Endothelial cell of umbilical vein (primary cell): ENCODE measurements around the gene FADS2. TPM values are rescaled to one million over a fixed set of nuclear protein-coding genes. Genes with fewer than 3 reads are reported as not detected.

Experiments
- BruUV-seq: library from RNA; stranded (reverse); fragments of 400-500 nt; replicated peaks from 2 replicates; lab custom pipeline; 2021; lab: Mats Ljungman, UMichigan
- CTCF ChIA-PET: fragments of 300-600, 350-600 bp; sonication (Branson Sonifier 250); formaldehyde crosslinking; loops from one replicate; lab custom pipeline; 2021; ENCODE audit warnings: antibody characterized with exemption, inconsistent platforms; lab: Charles Lee
- POLR2A ChIA-PET: fragments of 300-600, 350-600 bp; sonication (Branson Sonifier 250); formaldehyde crosslinking; loops from one replicate; lab custom pipeline; 2021; ENCODE audit warnings: antibody characterized with exemption, inconsistent platforms; lab: Charles Lee
- DNase-seq: peaks from one replicate; pipeline ENCODE4 v3.0.0-alpha.2; 2011; ENCODE audit warnings: low read depth, low spot score
- FAIRE-seq: peaks from 2 replicates; lab custom pipeline; 2011; peaks lifted over from hg19 to GRCh38; lab: Jason Lieb, UNC
- H2AFZ ChIP-seq: 2 replicates; pipeline ENCODE4 v1.6.0; 2012; ENCODE audit warnings: low read depth, low read length, control low read depth, inconsistent platforms
- H3K27ac ChIP-seq: 2 replicates; pipeline ENCODE4 v1.5.1; 2011; ENCODE audit warnings: low read depth, mild to moderate bottlenecking, control low read depth, low read length, moderate library complexity; ENCODE audit not compliant: insufficient read depth
- H3K27me3 ChIP-seq, 2 experiments: 2 replicates each; pipeline versions ENCODE4 v1.6.0 to v1.6.1; 2011; ENCODE audit warnings: low read length in 2 of 2, mixed read lengths in 1 of 2; ENCODE audit not compliant: control insufficient read depth in 2 of 2, insufficient read depth in 2 of 2
- H3K36me3 ChIP-seq, 2 experiments: 2 replicates in 1 of 2; 3 replicates in 1 of 2; pipeline ENCODE4 v1.5.1; 2011; ENCODE audit warnings: low read length in 2 of 2, mild to moderate bottlenecking in 1 of 2, moderate library complexity in 1 of 2; ENCODE audit not compliant: control insufficient read depth in 2 of 2, insufficient read depth in 2 of 2; ENCODE audit errors: extremely low read depth in 1 of 2
- H3K4me1 ChIP-seq: 3 replicates; pipeline ENCODE4 v1.5.1; 2011; ENCODE audit warnings: mild to moderate bottlenecking, low read length; ENCODE audit not compliant: control insufficient read depth, insufficient read depth; ENCODE audit errors: extremely low read depth
- H3K4me2 ChIP-seq: 2 replicates; pipeline ENCODE4 v1.6.1; 2011; ENCODE audit warnings: low read length, control low read depth, mixed read lengths; ENCODE audit not compliant: insufficient read depth
- H3K4me3 ChIP-seq, 3 experiments: fragments of 200-600 bp in 1 of 3; sonication (generic), shearing (Covaris generic) in 1 of 3; replicated peaks in 1 of 3; 2 replicates each; pipeline ENCODE4 v1.5.1; 2011 to 2016; ENCODE audit warnings: control low read depth in 3 of 3, low read length in 3 of 3, mild to moderate bottlenecking in 2 of 3, inconsistent platforms in 1 of 3, low read depth in 1 of 3, moderate library complexity in 1 of 3; ENCODE audit not compliant: insufficient read depth in 1 of 3
- H3K79me2 ChIP-seq: 2 replicates; pipeline ENCODE4 v1.6.0; 2012; ENCODE audit warnings: low read length, inconsistent platforms; ENCODE audit not compliant: control insufficient read depth, insufficient read depth
- H3K9ac ChIP-seq: replicated peaks from 2 replicates; pipeline ENCODE3; 2011; ENCODE audit warnings: low read length, control low read depth; ENCODE audit not compliant: insufficient read depth; ENCODE audit errors: extremely low read depth
- H3K9me1 ChIP-seq: replicated peaks from 3 replicates; pipeline ENCODE4 v1.6.0; 2011; ENCODE audit warnings: mild to moderate bottlenecking, low read length; ENCODE audit not compliant: control insufficient read depth, insufficient read depth; ENCODE audit errors: extremely low read depth
- H3K9me3 ChIP-seq: replicated peaks from 2 replicates; pipeline ENCODE4 v1.5.1; 2012; ENCODE audit warnings: low read length, inconsistent platforms; ENCODE audit not compliant: control insufficient read depth, insufficient read depth
- H4K20me1 ChIP-seq: replicated peaks from 2 replicates; pipeline ENCODE3; 2011; ENCODE audit warnings: mild to moderate bottlenecking, low read length; ENCODE audit not compliant: control insufficient read depth, insufficient read depth; ENCODE audit errors: extremely low read depth
- EZH2 ChIP-seq: IDR thresholded peaks from 2 replicates; pipeline ENCODE4 v1.6.1; 2012; ENCODE audit warnings: borderline replicate concordance, low read depth, mild to moderate bottlenecking, moderate library complexity, low read length, inconsistent platforms; ENCODE audit not compliant: severe bottlenecking
- FOS ChIP-seq: IDR thresholded peaks from 2 replicates; pipeline ENCODE4 v1.6.1; 2011; ENCODE audit warnings: mild to moderate bottlenecking, low read length, moderate library complexity, borderline replicate concordance; ENCODE audit not compliant: insufficient read depth
- GATA2 ChIP-seq: IDR thresholded peaks from 2 replicates; pipeline ENCODE4 v1.7.0; 2011; ENCODE audit warnings: low read depth, mild to moderate bottlenecking, moderate library complexity, mixed read lengths, low read length; ENCODE audit not compliant: insufficient read length, insufficient read depth
- JUN ChIP-seq: IDR thresholded peaks from 2 replicates; pipeline ENCODE4 v1.6.1; 2011; ENCODE audit warnings: borderline replicate concordance, low read depth; ENCODE audit not compliant: insufficient read length, insufficient read depth
- MYC ChIP-seq: IDR thresholded peaks from one replicate; pipeline ENCODE4 v1.6.1; 2011; ENCODE audit warnings: mild to moderate bottlenecking, low read depth, low read length
- POLR2A ChIP-seq: IDR thresholded peaks from 2 replicates; pipeline ENCODE4 v1.6.1; 2012; ENCODE audit warnings: low read depth, mild to moderate bottlenecking, control low read depth, low read length
- POLR2AphosphoS5 ChIP-seq: IDR thresholded peaks from 2 replicates; pipeline ENCODE4 v1.6.1; 2012; ENCODE audit warnings: low read depth, mild to moderate bottlenecking, control low read depth, low read length, moderate library complexity; ENCODE audit not compliant: insufficient read depth
- dilution Hi-C: fragments of 300-500 bp; cut with MboI; formaldehyde crosslinking; loops from one replicate; pipeline ENCODE4 v1.15.0; 2019; ENCODE audit warnings: low sequenced_read_pairs; ENCODE audit not compliant: extremely low pct_ligation_motif_present
- intact Hi-C: fragments of 100-400 bp; cut with micrococcal nuclease; formaldehyde crosslinking; loops from one replicate; pipeline ENCODE4 v1.10.0; 2022
- polyA plus RNA-seq, 4 experiments: library from polyadenylated mRNA; depleted of rRNA in 3 of 4; stranded (reverse) in 3 of 4; unstranded in 1 of 4; fragments of >200 nt; gene quantifications; 2 replicates each; pipeline versions ENCODE4 v1.2.1 to v1.2.3, GENCODE V29; 2011 to 2012; ENCODE audit warnings: missing spikeins in 1 of 4
- total RNA-seq: library from RNA; stranded (reverse); gene quantifications from 2 replicates; pipeline ENCODE4 v1.2.3, GENCODE V29; 2021
- TF ChIP-seq, protein P1 (sequence below): IDR thresholded peaks from 2 replicates; pipeline ENCODE4 v1.6.1; 2011; ENCODE audit not compliant: insufficient read depth, insufficient read length

Gene FADS2
- total and polyA plus RNA-seq, 2 donors (not counting 3 experiments of a cell fraction or from before 2014, with no cell fraction given), result 668 to 898 TPM

DNA sequence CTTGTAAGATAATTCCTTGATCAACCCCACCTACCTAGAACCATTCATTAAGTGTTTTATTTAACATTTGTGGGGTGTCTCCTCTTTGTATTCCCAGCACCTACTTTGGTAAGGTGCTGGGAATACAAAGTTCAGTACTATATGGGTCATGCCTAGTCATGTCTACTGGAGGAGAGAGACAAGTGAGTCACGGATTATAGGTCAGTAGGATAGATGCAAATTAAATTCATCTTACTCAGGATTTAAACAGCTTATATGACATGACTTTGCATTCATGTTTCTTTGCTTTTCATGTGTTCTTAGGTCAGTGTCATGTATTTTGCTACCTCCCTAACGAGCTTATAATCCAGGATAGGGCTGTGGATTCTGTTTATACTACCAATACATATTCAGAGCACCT, 7.9 kb upstream of the FADS2 start:
- FAIRE-seq (no peak), DNase-seq (no peak)
- POLR2A ChIA-PET, result no interaction called here
- Histone ChIP-seq H3K4me2 (no peak overlapping the region), H3K9ac (no peak overlapping the region), H3K4me1 (peaks cover 15% of the 10 kb centered on the region), H3K79me2 (peaks cover 19% of the 10 kb centered on the region), H3K4me3 (no peak overlapping the region), H3K27ac (no peak overlapping the region), H3K27me3 (no peaks in the 10 kb centered on the region), H3K36me3 (peaks cover 0 to 2% of the 10 kb centered on the region in 2 experiments), H2AFZ (no peak overlapping the region), H3K9me3 (no peaks in the 10 kb centered on the region), H4K20me1 (no peaks in the 10 kb centered on the region), H3K9me1 (no peaks in the 10 kb centered on the region)
- TF ChIP-seq JUN (peak; percentile 15), POLR2AphosphoS5 (no peak), FOS (peak; percentile 34)
- BruUV-seq, result no TSS peak
- CTCF ChIA-PET, result interaction anchor here (0.9 to 1.1 kb wide), 5 partner anchors 8 to 288 kb away, joined by 3 to 4 read pairs (median 3); partner anchors contain the start of gene FADS2
- dilution Hi-C loops, result no loop called here
- intact Hi-C loops, result no loop called here

DNA sequence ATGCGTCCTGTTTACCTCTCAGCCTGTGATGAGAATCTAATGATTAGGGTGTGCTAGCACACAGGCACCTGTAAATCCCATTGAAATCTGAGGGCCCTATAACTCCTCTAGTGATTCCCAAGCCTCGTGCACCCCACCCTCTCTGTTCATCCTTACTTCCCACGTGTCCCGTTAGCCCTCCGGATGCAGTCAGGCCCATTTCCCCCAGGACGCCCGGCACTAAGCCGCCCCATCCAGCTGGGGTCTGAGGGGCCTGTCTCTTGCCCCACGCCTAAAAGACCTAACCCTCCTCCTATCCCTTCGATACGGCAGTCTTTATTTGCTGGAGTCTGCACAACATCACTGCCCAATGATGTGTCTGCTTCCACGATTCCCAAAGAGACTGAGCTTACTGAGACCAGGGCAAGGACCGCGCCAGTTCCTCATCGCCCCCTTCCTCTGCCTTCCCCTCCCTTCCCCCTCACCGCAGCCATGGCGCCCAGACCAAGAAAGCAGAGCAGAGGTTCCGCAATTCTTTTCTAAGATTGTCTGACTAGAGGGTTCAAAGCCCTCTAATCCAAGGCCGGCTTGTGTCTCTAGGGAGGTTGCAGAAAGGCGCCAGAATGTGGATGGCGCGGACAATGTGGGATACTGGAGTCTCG, 1.1 kb upstream of the FADS2 start:
- intact Hi-C loops (loop anchor here (1.0 kb wide), 2 partner anchors 10 to 35 kb away; partner anchors contain the start of genes FADS1, FEN1 and TMEM258), dilution Hi-C loops (no loop called here)
- Histone ChIP-seq H3K4me3 (peak overlapping the region; percentile 69 to 93 (median 76)), H3K27ac (peak overlapping the region; percentile 86), H3K36me3 (peaks cover 0 to 2% of the 10 kb centered on the region in 2 experiments), H3K9me1 (no peaks in the 10 kb centered on the region), H3K9me3 (no peaks in the 10 kb centered on the region), H3K79me2 (peaks cover 41% of the 10 kb centered on the region), H3K4me1 (peaks cover 35% of the 10 kb centered on the region), H3K9ac (peak overlapping the region; percentile 90), H3K27me3 (no peaks in the 10 kb centered on the region), H4K20me1 (peaks cover 4% of the 10 kb centered on the region), H3K4me2 (peak overlapping the region; percentile 63), H2AFZ (peak overlapping the region; percentile 15)
- CTCF ChIA-PET, result interaction anchor here (3.5 to 3.6 kb wide), 2 partner anchors 10 to 30 kb away, joined by 25 to 50 read pairs; partner anchors contain the start of gene FADS1
- BruUV-seq, result TSS peak; percentile 81
- POLR2A ChIA-PET, result no interaction called here
- TF ChIP-seq JUN (no peak), FOS (no peak), GATA2 (no peak), MYC (no peak), EZH2 (no peak), POLR2A (no peak)
- TF ChIP-seq, protein P1, sequence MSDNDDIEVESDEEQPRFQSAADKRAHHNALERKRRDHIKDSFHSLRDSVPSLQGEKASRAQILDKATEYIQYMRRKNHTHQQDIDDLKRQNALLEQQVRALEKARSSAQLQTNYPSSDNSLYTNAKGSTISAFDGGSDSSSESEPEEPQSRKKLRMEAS, result no peak
- FAIRE-seq (no peak), DNase-seq (no peak)
